Stimulated activated CD8-positive, alpha-beta memory T cell treated with anti-CD3 and anti-CD28 coated beads, Interleukin-15, amount 100 ng/mL, for 48 hours (primary cell): ENCODE results near the gene KIRREL3.
"Not testable (repeated sequence)": the region's sequence is repeated elsewhere in the genome, so short reads cannot be mapped to it uniquely, and the experiment has no call there.

Experiments
- DNase-seq, 2 donors: peaks; one replicate each; pipeline ENCODE4 v3.0.0-alpha.2; 2020; ENCODE audit warnings: low read depth in 2 of 2

KIRREL3 gene

GRCh38 chr11:126952533-126952932 is 48.0 kb downstream of the KIRREL3 start:
- DNase-seq, result not testable (repeated sequence)

- no peak for DNase-seq
Measured at GRCh38 chr11:126951465-126951864, 49.1 kb downstream of the KIRREL3 start.

GRCh38 chr11:126949066-126949891 is 51.3 kb downstream of the KIRREL3 start:
- peak in 1 of 2 donors; percentile 10 for DNase-seq

- no peak for DNase-seq
Measured at GRCh38 chr11:126948563-126948962, 52.0 kb downstream of the KIRREL3 start.

GRCh38 chr11:126945319-126945718 is 55.3 kb downstream of the KIRREL3 start:
- DNase-seq, result no peak

GRCh38 chr11:126943316-126943715 is 57.3 kb downstream of the KIRREL3 start:
- DNase-seq, result no peak

- DNase-seq, result no peak
Measured at GRCh38 chr11:126942146-126942545, 58.4 kb downstream of the KIRREL3 start.

- no peak for DNase-seq
Measured at GRCh38 chr11:126939552-126939951, 61.0 kb downstream of the KIRREL3 start.

GRCh38 chr11:126938718-126939117 is 61.9 kb downstream of the KIRREL3 start:
- DNase-seq, result no peak

GRCh38 chr11:126930091-126930841 is 70.3 kb downstream of the KIRREL3 start:
- no peak for DNase-seq

GRCh38 chr11:126929179-126930061 is 71.2 kb downstream of the KIRREL3 start:
- no peak for DNase-seq

GRCh38 chr11:126927623-126928022 is 72.9 kb downstream of the KIRREL3 start:
- DNase-seq, result no peak

- no peak for DNase-seq
Measured at GRCh38 chr11:126926376-126926791, 74.2 kb downstream of the KIRREL3 start.

GRCh38 chr11:126925321-126926093 is 75.1 kb downstream of the KIRREL3 start:
- DNase-seq, result no peak

- DNase-seq, result no peak
Measured at GRCh38 chr11:126924376-126925040, 76.1 kb downstream of the KIRREL3 start.

GRCh38 chr11:126920833-126921232 is 79.7 kb downstream of the KIRREL3 start:
- DNase-seq, result no peak

- no peak for DNase-seq
Measured at GRCh38 chr11:126919147-126919823, 81.3 kb downstream of the KIRREL3 start.

GRCh38 chr11:126918556-126918955 is 82.0 kb downstream of the KIRREL3 start:
- no peak for DNase-seq

- DNase-seq, result peak in 1 of 2 donors; percentile 4
Measured at GRCh38 chr11:126917531-126918204, 82.9 kb downstream of the KIRREL3 start.
